Non-pigmented ciliary epithelial cell (primary cell): Measurements from ENCODE around the gene CFAP68.
"Not testable (repeated sequence)": the region's sequence is repeated elsewhere in the genome, so short reads cannot be mapped to it uniquely, and the experiment has no call there.

Experiments
- DNase-seq: peaks from one replicate; pipeline ENCODE4 v3.0.0-alpha.2; 2010; ENCODE audit warnings: low read depth

Gene CFAP68

DNA sequence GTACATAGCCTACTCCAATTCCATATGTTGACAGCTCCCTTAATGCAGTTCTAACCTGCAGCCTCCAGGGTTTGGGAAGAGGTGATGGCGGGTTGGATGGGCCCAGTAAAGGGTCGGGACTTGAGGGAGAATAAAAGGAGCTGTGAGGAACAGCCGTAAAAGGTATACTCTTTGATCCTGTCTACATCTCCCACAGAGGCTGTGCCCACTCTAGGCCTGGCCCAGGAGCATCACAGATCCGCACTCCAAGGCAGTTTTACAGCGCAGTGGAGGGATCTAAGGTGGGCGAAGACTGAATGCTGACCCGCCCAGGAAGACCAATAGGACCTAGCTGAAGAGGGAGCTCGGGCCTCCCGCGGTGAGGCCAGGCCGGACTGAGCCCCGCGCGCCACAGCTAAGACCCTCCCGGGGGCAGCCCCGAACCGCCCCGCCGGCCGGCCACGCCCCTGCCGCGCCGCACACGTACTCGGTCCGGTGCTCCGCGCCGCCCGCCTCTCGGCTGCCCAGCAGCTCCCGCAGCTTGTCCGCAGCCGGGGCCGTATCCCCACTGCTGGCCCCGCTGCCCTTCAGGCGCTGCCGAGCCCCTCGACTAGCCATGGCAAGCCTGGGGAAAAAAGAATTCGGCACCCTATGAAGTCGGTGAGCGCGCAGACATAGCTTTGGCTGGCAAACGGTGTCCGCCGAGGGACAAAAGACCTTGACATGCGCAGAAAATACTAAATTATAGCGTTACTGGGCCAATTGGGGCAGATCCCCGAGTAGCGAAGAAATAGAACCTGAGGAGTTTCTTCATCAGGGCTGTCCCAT lies 8.3 kb upstream of the CFAP68 start, which contains the start of gene ALG9:
TSS of gene ALG9 (minus strand) at position 696 of the 807 bp plus-strand sequence. CDS start at position 597, 99 bp downstream.
- no peak for DNase-seq

GRCh38 chr11:111871693-111872161 lies 7.6 kb upstream of the CFAP68 start:
- DNase-seq, result no peak

GRCh38 chr11:111878385-111878848 lies 924 bp upstream of the CFAP68 start:
- no peak for DNase-seq

DNA sequence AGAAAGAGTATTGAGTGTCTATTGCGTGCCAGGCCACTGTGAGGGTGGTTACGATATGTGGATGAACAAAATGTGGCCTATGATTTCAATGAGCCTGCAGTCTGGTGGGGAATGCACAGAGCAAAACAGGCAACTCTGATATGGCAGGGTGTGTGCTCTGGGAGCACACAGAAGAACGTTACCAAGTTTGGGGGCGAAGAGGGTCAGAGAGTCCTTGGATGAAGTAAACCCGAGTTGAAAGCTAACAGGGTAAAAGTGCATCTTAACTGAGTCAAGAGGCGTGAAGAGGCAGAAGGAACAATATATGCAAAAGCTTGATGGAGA lies 258 bp downstream of the CFAP68 start:
- DNase-seq, result no peak

- DNase-seq, result no peak
These were observed 2.9 kb downstream of the CFAP68 start for GRCh38 chr11:111882202-111882601.

- not testable (repeated sequence) for DNase-seq
These were observed 5.7 kb downstream of the CFAP68 start for GRCh38 chr11:111885053-111885452.

GRCh38 chr11:111886032-111886431 lies 6.7 kb downstream of the CFAP68 start:
- DNase-seq, result no peak

GRCh38 chr11:111886844-111887243 lies 7.5 kb downstream of the CFAP68 start:
- DNase-seq, result no peak

GRCh38 chr11:111905411-111905810 lies 26.1 kb downstream of the CFAP68 start:
- no peak for DNase-seq

DNA sequence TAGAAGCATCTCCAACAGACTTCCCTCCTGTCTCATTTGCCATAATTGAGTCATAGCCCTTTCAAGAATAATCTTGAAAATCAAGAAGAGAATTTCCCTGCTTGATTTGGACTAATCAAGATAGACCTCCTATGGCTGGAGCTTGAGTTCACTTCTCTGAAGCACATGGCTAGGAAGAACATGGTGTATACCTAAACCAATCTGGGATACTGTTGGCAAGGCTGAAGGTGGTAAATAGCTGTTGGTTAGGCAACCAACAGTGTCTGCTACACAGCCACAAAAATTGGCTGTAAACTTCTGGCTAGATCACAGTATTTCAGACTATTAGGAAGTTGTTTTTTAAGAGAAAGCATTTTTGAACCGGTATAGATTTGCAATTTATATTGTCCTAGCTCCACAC lies 27.3 kb downstream of the CFAP68 start:
- no peak for DNase-seq

DNA sequence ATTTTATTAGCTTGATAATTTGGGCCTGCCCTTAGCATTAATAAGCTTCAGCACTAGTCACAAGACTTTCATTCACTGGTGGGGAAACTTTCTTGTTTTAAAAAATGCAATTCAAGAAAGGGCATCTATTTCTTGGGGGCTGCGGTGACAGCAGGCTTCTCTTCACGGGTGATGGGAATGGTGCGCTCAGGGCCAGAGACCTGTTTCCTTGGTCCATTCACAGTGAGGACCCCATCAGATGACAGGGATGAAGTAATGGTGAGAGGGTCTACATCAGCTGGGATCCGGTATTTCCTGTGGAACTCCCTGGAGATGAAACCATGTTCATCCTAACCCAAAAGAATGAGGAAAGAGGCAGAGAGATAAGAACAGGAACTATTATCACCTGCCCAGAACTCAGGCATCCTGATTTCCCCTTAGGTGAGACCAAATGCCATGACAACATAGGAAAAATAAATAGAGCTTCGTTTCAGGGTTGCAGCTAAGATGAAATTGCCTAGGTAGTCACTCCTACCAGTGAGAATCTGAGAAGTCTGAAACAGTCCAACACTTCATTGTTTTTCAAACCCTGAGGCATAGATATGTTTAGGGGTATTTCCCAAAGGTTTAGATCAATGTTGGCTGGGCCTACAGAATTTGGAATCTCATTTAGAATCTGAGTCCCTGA lies 29.4 kb downstream of the CFAP68 start:
- no peak for DNase-seq

- no peak for DNase-seq
These were observed 30.0 kb downstream of the CFAP68 start for GRCh38 chr11:111909378-111909777.

DNA sequence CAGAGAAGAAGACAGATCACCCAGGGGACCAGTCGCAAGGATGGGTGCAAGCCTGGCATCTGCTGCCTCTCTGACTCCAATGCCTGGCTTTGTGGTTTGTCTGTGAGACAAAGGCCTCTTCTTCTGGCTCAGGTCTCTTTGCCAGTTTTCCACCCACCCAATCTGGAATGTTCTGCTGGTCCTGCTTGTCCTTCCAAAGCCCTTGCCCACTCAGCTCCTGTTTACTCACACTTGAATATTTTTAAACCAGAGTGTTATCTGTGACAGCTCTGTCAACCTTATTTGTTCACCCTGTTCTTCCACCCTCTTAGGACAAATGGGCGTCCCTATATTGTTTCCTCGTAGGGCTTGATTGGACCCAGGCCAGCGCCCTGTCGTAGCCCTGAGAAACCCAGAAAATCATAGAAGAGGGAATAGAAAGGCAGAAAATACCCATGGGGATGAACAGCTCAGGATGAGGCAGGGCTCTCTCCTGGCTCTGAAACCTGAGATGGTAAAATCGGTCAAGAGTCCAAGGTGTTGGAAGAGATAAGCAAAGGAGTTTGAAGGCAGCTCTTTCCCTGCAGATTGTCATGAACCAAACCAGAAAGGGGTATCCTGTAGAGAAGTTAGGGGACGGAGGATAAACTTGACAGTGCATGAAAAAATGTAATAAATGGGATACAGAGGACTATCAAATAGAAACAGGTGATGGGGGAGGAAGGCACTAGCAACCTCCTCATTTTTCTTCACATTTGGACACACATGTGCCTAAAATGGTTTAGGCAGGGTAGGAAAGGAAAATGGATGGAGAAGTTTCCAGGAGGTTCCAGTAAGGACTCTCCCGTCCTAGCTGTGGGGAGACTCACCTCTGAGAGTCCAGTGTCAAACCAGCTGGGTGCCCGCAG lies 31.6 kb downstream of the CFAP68 start:
- no peak for DNase-seq

- DNase-seq, result no peak
These were observed 32.4 kb downstream of the CFAP68 start, which contains the start of gene CRYAB for GRCh38 chr11:111911563-111912401. CRYAB (minus strand) TSS chr11:111911770; CDS start chr11:111911724, 46 bp downstream.

GRCh38 chr11:111912535-111912934 lies 33.2 kb downstream of the CFAP68 start, which contains the start of gene HSPB2:
HSPB2 (plus strand) TSS chr11:111912734; CDS start chr11:111912830, 96 bp downstream.
- no peak for DNase-seq

GRCh38 chr11:111913031-111913861 lies 33.9 kb downstream of the CFAP68 start:
- no peak for DNase-seq

GRCh38 chr11:111913997-111914396 lies 34.7 kb downstream of the CFAP68 start:
- no peak for DNase-seq

GRCh38 chr11:111916768-111917167 lies 37.4 kb downstream of the CFAP68 start:
- DNase-seq, result no peak

DNA sequence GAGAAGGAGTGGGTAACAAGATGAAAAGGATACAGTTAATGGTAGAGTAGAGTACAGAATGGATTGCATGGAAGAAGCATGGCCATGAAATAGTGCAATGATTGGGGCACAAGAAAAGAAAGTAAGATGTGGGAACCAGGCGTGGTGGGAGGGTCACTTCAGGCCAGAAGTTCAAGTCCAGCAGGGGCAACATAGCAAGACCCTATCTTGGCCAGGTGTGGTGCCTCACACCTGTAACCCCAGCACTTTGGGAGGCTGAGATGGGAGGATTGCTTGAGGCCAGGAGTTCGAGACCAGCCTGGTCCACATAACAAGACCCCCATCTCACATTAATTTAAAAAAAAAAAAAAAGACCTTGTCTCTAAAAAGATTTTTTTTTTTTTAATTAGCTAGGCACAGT lies 38.0 kb downstream of the CFAP68 start:
- no peak for DNase-seq

GRCh38 chr11:111917788-111918187 lies 38.4 kb downstream of the CFAP68 start:
- no peak for DNase-seq
